ENCODE results near the gene AFMID.

The AFMID gene

DNA sequence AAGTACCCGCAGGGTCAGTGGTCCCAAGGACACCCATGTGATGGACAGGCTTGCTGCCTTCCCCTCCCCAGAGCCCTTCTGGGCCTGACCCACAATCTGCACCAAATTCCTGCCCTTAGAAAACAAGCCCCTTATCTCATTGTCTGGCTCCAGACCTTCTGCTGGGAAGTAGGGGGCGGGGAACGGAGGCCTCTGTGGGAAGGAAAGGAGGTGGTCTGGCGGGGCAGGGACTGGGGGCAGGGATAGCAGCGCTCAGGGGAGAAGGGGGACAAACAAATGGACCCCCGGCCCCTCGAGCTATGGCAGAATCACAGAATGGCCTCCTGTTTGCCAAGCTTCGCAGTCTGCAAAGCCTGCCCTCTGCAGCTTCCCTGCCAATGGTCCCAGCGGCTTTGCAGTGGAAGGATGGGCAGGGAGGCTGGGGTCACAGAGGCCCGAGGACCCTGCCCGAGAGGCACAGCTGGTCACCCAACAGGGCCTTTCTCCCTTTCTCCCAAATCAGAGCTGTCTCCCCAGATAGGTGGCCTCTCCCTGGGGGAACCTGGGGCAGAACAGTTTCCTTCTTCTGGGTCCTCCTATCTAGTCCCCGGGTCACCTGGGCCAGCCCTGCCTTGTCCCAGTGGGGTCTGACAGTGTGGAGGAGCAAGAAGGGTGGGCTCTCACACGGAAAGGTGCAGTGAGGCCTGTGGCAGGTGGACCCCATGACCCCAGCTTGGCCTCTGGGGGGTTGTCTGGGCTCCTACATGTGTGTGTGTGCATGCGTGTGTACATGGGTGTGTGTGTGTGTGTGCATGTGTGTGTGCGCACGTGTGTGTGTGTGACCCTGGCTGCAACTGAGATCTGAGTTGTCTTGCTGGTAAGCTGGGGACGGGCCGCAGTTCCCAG lies 69.8 kb downstream of the AFMID start:
- no peak overlapping the region for H3K4me3 Mint-ChIP-seq
- H3K4me1 Mint-ChIP-seq: peaks cover 77% of the 10 kb centered on the region
- H3K27ac Mint-ChIP-seq: peak overlapping the region; percentile 51

More for the DNA sequence above, 69.8 kb downstream of the AFMID start:
- Mint-ChIP-seq H3K9me3 (no peaks in the 10 kb centered on the region), H3K36me3 (no peaks in the 10 kb centered on the region), H3K27me3 (no peaks in the 10 kb centered on the region)
